Lung (tissue), 12 donors: ENCODE data around the gene SIGLEC1. TPM values are rescaled to one million over a fixed set of nuclear protein-coding genes. Genes with fewer than 3 reads are reported as not detected.

ENCODE experiments used
- ATAC-seq: fragments of 200-7000 bp; cut with Tn5 transposase; one replicate; pipeline ENCODE4 v1.9.1; 2020; ENCODE audit warnings: moderate number of reproducible peaks; ENCODE audit not compliant: insufficient read depth, low FRiP score
- DNase-seq, 3 donors: peaks; one replicate each; pipeline ENCODE4 v3.0.0-alpha.2; 2013 to 2017
- H3K27ac ChIP-seq, 2 donors: one replicate each; pipeline ENCODE4 v1.5.1; 2013; ENCODE audit warnings: mild to moderate bottlenecking in 2 of 2, moderate library complexity in 2 of 2, control low read depth in 1 of 2, inconsistent platforms in 1 of 2, low read depth in 1 of 2, low read length in 1 of 2
- H3K27me3 ChIP-seq, 3 donors: one replicate each; pipeline ENCODE4 v1.5.1; 2013; ENCODE audit warnings: low read length in 2 of 3; ENCODE audit not compliant: control insufficient read depth in 3 of 3, insufficient read depth in 3 of 3
- H3K36me3 ChIP-seq, 4 donors: one replicate each; pipeline ENCODE4 v1.5.1; 2013; ENCODE audit warnings: low read length in 4 of 4, mild to moderate bottlenecking in 1 of 4, moderate library complexity in 1 of 4; ENCODE audit not compliant: control insufficient read depth in 4 of 4, insufficient read depth in 4 of 4
- H3K4me1 ChIP-seq, 5 donors: one replicate each; pipeline ENCODE4 v1.5.1; 2013; ENCODE audit warnings: low read length in 5 of 5, mild to moderate bottlenecking in 2 of 5, moderate library complexity in 1 of 5; ENCODE audit not compliant: control insufficient read depth in 5 of 5, insufficient read depth in 5 of 5
- H3K4me3 ChIP-seq: one replicate; pipeline ENCODE4 v1.5.1; 2013; ENCODE audit warnings: mild to moderate bottlenecking, control low read depth, moderate library complexity
- H3K9ac ChIP-seq, 2 donors: one replicate each; pipeline ENCODE4 v1.5.1; 2013; ENCODE audit warnings: low read length in 2 of 2, control low read depth in 1 of 2; ENCODE audit not compliant: insufficient read depth in 1 of 2
- H3K9me3 ChIP-seq, 4 donors: one replicate each; pipeline ENCODE4 v1.5.1; 2013; ENCODE audit warnings: low read length in 3 of 4, mild to moderate bottlenecking in 1 of 4, moderate library complexity in 1 of 4; ENCODE audit not compliant: control insufficient read depth in 4 of 4, insufficient read depth in 3 of 4
- CTCF ChIP-seq: IDR thresholded peaks from 2 replicates; pipeline ENCODE4 v1.5.1; 2012; ENCODE audit warnings: mild to moderate bottlenecking; ENCODE audit errors: control extremely low read depth, extremely low read depth
- WGBS, 2 donors: extraction: QIAGEN DNeasy Blood & Tissue Kit; methylation state at CpG; one replicate each; pipeline ENCODE4 v1.1.7; 2013; 5-methylcytosine and 5-hydroxymethylcytosine counted together
- polyA plus RNA-seq, 2 donors: library from polyadenylated mRNA; stranded (reverse); fragments of 200-250 nt; gene quantifications; one replicate each; pipeline ENCODE4 v1.2.1, GENCODE V29; 2013
- total RNA-seq, 2 donors: library from RNA; depleted of rRNA in 1 of 2; stranded (reverse); fragments of >200 nt in 1 of 2; gene quantifications; one replicate each; pipeline ENCODE4 v1.2.1, GENCODE V29; 2014 to 2021
- donor health status: control.
- donor health status: control.
- donor health status: Bipolar disorder and iron deficiency.
- donor health status: healthy.
- donor health status: DM: yes; HTN: yes; CAD: no.

SIGLEC1 gene
- total and polyA plus RNA-seq, 4 donors, result 3.7 to 34.2 (median 18.7) TPM

- no peak for ATAC-seq
- no peak for DNase-seq
- 84 to 98% methylated on average over 16 of the region's 16 CpGs for WGBS, 2 donors
Measured at GRCh38 chr20:3699037-3699436, 13.4 kb downstream of the SIGLEC1 start.

GRCh38 chr20:3698591-3699001, 13.8 kb downstream of the SIGLEC1 start:
- H3K9me3 ChIP-seq, result peaks cover 0 to 5% (median 2%) of the 10 kb centered on the region in 4 donors
- no peak overlapping the region for H3K4me3 ChIP-seq
- H3K9ac ChIP-seq, result no peak overlapping the region
- H3K36me3 ChIP-seq, result no peaks in the 10 kb centered on the region
- TF ChIP-seq CTCF, result no peak
- peak; percentile 66 to 81 (median 69) for DNase-seq
- 77 to 98% methylated on average over 6 of the region's 6 CpGs for WGBS, 2 donors
- no peaks in the 10 kb centered on the region for H3K27me3 ChIP-seq
- ATAC-seq, result no peak
- H3K4me1 ChIP-seq, result peaks cover 0 to 10% (median 0%) of the 10 kb centered on the region in 5 donors
- H3K27ac ChIP-seq, result no peak overlapping the region

More at GRCh38 chr20:3699037-3699436, 13.4 kb downstream of the SIGLEC1 start:
- Histone ChIP-seq H3K27ac (no peak overlapping the region), H3K36me3 (no peaks in the 10 kb centered on the region), H3K27me3 (no peaks in the 10 kb centered on the region), H3K9me3 (peaks cover 0 to 5% (median 2%) of the 10 kb centered on the region in 4 donors), H3K9ac (no peak overlapping the region), H3K4me3 (no peak overlapping the region), H3K4me1 (peaks cover 0 to 10% (median 0%) of the 10 kb centered on the region in 5 donors)
- TF ChIP-seq CTCF, result no peak

DNA sequence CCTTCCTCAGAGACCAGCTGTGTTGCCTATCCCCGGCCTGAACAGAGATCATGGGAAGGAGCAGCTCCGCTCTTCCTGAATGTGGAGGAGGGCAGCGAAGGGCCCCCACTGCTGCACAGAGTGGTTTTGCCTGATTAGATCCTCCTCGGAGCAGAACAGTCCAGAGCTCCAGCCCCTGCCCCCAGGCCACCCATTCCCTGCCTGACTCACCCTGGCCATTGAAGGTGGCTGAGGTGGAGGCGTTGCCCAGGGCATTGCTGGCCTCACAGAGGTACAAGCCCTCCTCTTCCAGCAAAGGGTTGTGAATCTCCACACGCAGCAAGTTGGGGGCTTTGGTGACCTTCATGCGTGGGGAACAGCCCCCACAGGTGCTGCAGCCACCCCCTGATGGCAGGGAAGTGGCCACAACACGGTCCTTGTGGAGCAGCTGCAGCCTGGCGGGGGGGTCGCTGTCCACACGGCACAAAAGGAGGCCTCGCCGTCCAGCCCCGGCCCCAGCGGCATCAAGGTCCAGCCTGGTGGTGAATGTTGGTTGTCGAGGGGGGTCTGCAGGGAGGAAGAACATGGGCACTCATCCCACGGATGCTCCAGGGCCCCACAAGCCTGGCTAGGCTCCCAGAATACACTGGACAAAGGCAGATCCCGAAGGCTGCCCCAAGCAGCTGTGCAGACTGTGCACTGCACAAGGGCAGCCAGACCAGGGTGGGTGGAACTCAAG, 14.7 kb downstream of the SIGLEC1 start:
- ATAC-seq, result no peak
- Histone ChIP-seq H3K27ac (no peak overlapping the region), H3K9ac (no peak overlapping the region), H3K27me3 (no peaks in the 10 kb centered on the region), H3K36me3 (no peaks in the 10 kb centered on the region), H3K4me3 (no peak overlapping the region), H3K4me1 (peaks cover 0 to 10% (median 0%) of the 10 kb centered on the region in 5 donors), H3K9me3 (peaks cover 0 to 5% (median 2%) of the 10 kb centered on the region in 4 donors)
- 81 to 88% methylated on average over 18 of the region's 18 CpGs for WGBS, 2 donors
- peak in 1 of 3 donors; percentile 29 for DNase-seq
- TF ChIP-seq CTCF, result no peak
